Stimulated activated naive CD8-positive, alpha-beta T cell treated with anti-CD3 and anti-CD28 coated beads, Interleukin-15, Interleukin-2, amounts not matched to agents 100 ng/mL and 50 ng/mL, for 24 hours (primary cell): ENCODE results near the gene POLR2A.
A peak's percentile ranks its signal among the peaks of the same experiment; 100 is the strongest.

Source experiments
- H3K27ac Mint-ChIP-seq: one replicate; pipeline ENCODE4 v1.8.0; 2021; ENCODE audit warnings: mild to moderate bottlenecking, mixed read lengths
- H3K27me3 Mint-ChIP-seq: one replicate; pipeline ENCODE4 v1.8.0; 2021; ENCODE audit warnings: mixed read lengths
- H3K36me3 Mint-ChIP-seq: one replicate; pipeline ENCODE4 v1.8.0; 2021; ENCODE audit warnings: low read depth, mixed read lengths
- H3K4me1 Mint-ChIP-seq: one replicate; pipeline ENCODE4 v1.8.0; 2021; ENCODE audit warnings: low read depth, mixed read lengths
- H3K4me3 Mint-ChIP-seq: one replicate; pipeline ENCODE4 v1.8.0; 2021; ENCODE audit warnings: mild to moderate bottlenecking, mixed read lengths
- H3K9me3 Mint-ChIP-seq: one replicate; pipeline ENCODE4 v1.8.0; 2021; ENCODE audit warnings: mixed read lengths

The POLR2A gene

DNA sequence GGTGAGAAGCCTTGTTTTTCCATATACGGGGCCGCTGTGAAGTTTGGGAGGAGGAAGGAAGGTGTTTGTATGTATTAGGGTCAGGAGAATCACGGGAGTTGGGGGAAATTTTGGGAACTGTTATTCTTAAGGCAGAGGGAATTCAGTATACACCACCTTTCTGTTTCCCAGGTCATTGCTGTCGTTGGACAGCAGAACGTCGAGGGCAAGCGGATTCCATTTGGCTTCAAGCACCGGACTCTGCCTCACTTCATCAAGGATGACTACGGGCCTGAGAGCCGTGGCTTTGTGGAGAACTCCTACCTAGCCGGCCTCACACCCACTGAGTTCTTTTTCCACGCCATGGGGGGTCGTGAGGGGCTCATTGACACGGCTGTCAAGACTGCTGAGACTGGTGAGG lies 17.6 kb downstream of the POLR2A start:
- H3K4me3 Mint-ChIP-seq: no peak overlapping the region
- H3K4me1 Mint-ChIP-seq: no peaks in the 10 kb centered on the region
- H3K27ac Mint-ChIP-seq: no peak overlapping the region
- H3K27me3 Mint-ChIP-seq: no peaks in the 10 kb centered on the region
- H3K36me3 Mint-ChIP-seq: peaks cover 77% of the 10 kb centered on the region
- H3K9me3 Mint-ChIP-seq: no peaks in the 10 kb centered on the region

DNA sequence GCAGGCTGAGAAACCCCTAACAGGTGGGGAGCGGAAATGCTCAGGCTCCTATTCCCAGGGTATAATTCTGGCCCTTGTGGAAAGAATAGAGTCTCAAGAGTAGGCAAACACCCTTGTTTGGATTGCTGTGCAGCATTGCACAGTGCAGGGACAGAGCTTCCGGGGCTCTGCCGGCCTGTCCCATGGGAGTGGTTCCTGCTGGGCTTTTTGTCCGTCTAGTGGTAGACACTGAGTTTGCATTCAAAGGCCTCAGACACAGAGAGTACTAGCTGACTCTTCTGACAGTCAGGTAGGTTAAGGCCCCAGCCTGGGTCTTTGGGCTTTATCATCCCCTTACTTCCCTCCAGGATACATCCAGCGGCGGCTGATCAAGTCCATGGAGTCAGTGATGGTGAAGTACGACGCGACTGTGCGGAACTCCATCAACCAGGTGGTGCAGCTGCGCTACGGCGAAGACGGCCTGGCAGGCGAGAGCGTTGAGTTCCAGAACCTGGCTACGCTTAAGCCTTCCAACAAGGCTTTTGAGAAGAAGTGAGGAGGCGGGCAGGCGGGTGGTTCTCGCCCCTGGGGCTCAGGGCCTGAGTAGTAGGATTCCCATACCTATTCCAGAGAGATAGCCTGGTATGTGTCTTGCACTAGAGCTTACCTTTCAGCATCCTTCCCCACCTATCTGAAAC lies 18.1 kb downstream of the POLR2A start:
- no peak overlapping the region for H3K27ac Mint-ChIP-seq
- no peaks in the 10 kb centered on the region for H3K9me3 Mint-ChIP-seq
- H3K36me3 Mint-ChIP-seq: peaks cover 75% of the 10 kb centered on the region

DNA sequence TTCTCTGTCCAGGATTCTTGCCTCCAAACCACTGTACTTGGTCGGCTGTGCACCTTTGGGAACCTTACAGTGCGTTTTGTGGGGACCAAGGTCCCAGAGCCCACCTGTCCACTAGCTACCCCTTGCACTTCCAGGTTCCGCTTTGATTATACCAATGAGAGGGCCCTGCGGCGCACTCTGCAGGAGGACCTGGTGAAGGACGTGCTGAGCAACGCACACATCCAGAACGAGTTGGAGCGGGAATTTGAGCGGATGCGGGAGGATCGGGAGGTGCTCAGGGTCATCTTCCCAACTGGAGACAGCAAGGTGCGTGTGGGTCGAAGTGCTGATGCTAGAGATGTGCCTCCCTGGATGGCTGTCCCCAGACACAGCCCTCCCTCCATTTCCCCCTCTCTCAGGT lies 18.8 kb downstream of the POLR2A start:
- Mint-ChIP-seq H3K4me1 (no peaks in the 10 kb centered on the region), H3K4me3 (no peak overlapping the region), H3K27ac (no peak overlapping the region), H3K27me3 (no peaks in the 10 kb centered on the region), H3K9me3 (no peaks in the 10 kb centered on the region), H3K36me3 (peaks cover 80% of the 10 kb centered on the region)

More for the DNA sequence above, 18.1 kb downstream of the POLR2A start:
- Mint-ChIP-seq H3K27me3 (no peaks in the 10 kb centered on the region), H3K4me1 (no peaks in the 10 kb centered on the region), H3K4me3 (no peak overlapping the region)

DNA sequence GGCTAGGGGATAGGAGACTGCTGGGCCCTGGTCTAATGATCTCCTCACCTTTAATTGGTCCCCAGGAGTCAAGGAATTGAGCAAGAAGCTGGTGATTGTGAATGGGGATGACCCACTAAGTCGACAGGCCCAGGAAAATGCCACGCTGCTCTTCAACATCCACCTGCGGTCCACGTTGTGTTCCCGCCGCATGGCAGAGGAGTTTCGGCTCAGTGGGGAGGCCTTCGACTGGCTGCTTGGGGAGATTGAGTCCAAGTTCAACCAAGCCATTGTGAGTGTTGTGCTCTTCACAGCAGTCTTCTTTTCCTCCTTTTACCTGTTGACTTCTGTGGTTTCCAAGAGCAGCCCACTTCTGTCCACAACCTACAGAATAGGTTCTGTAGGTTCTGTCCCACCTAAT lies 19.4 kb downstream of the POLR2A start:
- Mint-ChIP-seq H3K9me3 (no peaks in the 10 kb centered on the region), H3K36me3 (peaks cover 81% of the 10 kb centered on the region), H3K4me3 (no peak overlapping the region), H3K27ac (peak overlapping the region; percentile 63), H3K27me3 (no peaks in the 10 kb centered on the region), H3K4me1 (no peaks in the 10 kb centered on the region)

DNA sequence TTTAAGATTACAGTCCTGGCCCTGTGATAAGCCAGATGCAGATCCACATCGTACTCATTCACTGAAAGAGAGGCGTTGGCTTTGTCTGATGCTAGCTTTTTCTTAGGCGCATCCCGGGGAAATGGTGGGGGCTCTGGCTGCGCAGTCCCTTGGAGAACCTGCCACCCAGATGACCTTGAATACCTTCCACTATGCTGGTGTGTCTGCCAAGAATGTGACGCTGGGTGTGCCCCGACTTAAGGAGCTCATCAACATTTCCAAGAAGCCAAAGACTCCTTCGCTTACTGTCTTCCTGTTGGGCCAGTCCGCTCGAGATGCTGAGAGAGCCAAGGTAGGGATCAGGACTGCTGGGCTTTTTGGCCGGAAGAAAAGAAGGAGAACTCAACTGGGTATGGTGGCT lies 24.0 kb downstream of the POLR2A start:
- H3K36me3 Mint-ChIP-seq: peaks cover 78% of the 10 kb centered on the region
- H3K27ac Mint-ChIP-seq: no peak overlapping the region
- no peak overlapping the region for H3K4me3 Mint-ChIP-seq
- no peaks in the 10 kb centered on the region for H3K9me3 Mint-ChIP-seq
- no peaks in the 10 kb centered on the region for H3K4me1 Mint-ChIP-seq
- no peaks in the 10 kb centered on the region for H3K27me3 Mint-ChIP-seq

DNA sequence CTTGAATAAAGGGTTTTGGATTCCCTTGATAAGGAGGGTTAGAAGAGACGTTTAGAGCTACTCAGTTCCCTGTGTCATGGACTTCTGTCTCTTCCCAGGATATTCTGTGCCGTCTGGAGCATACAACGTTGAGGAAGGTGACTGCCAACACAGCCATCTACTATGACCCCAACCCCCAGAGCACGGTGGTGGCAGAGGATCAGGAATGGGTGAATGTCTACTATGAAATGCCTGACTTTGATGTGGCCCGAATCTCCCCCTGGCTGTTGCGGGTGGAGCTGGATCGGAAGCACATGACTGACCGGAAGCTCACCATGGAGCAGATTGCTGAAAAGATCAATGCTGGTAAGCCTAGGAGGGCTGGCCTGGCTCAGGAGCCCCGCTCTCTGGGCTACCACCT lies 24.7 kb downstream of the POLR2A start:
- Mint-ChIP-seq H3K27me3 (no peaks in the 10 kb centered on the region), H3K9me3 (no peaks in the 10 kb centered on the region), H3K36me3 (peaks cover 71% of the 10 kb centered on the region), H3K4me3 (no peak overlapping the region), H3K27ac (no peak overlapping the region), H3K4me1 (no peaks in the 10 kb centered on the region)

DNA sequence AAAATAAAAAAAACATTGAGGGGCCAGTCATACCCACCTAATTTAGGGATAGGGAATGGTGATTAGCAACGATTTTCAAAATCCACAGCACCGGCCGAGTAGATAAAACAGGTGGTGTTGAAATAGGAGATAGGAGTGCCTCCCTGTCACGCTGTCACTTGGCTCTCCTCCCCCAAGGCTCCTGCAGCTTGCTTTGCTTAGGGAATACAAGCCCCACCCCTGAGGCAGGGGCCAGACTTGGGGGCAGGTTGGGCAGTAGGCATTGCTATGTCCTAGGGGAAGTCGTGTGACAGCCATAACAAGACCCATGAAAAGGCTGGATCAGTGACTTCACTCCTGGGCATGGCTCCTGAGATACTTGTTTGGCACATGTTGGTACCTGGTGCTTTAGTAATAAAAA lies 25.8 kb downstream of the POLR2A start:
- Mint-ChIP-seq H3K27ac (no peak overlapping the region), H3K36me3 (peaks cover 66% of the 10 kb centered on the region), H3K27me3 (no peaks in the 10 kb centered on the region), H3K9me3 (no peaks in the 10 kb centered on the region), H3K4me3 (no peak overlapping the region), H3K4me1 (no peaks in the 10 kb centered on the region)

DNA sequence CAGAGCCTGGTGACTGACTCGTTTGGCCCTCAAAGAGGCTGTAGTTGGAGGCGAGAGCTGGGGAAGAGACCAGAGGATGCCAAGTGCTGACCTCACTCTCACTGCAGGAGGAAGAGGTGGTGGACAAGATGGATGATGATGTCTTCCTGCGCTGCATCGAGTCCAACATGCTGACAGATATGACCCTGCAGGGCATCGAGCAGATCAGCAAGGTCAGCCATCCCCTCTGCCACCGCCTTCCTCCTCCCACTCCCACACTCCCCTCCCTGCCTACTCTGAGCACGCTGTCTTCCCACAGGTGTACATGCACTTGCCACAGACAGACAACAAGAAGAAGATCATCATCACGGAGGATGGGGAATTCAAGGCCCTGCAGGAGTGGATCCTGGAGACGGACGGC lies 26.9 kb downstream of the POLR2A start:
- Mint-ChIP-seq H3K4me1 (no peaks in the 10 kb centered on the region), H3K27ac (no peak overlapping the region), H3K9me3 (no peaks in the 10 kb centered on the region), H3K36me3 (peaks cover 63% of the 10 kb centered on the region), H3K27me3 (no peaks in the 10 kb centered on the region), H3K4me3 (no peak overlapping the region)

DNA sequence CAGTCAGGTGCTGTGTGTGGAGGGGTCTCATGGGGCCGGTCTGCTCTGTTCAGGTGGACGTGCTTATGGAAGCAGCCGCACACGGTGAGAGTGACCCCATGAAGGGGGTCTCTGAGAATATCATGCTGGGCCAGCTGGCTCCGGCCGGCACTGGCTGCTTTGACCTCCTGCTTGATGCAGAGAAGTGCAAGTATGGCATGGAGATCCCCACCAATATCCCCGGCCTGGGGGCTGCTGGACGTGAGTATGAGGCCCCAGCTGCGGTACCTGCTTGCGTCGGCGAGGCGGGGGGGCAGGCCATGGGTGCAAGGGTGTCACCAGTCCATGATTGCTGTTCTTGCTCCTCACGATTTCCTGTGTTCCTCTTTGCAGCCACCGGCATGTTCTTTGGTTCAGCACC lies 27.9 kb downstream of the POLR2A start:
- Mint-ChIP-seq H3K4me1 (no peaks in the 10 kb centered on the region), H3K27me3 (no peaks in the 10 kb centered on the region), H3K36me3 (peaks cover 55% of the 10 kb centered on the region), H3K4me3 (no peak overlapping the region), H3K9me3 (no peaks in the 10 kb centered on the region), H3K27ac (no peak overlapping the region)

DNA sequence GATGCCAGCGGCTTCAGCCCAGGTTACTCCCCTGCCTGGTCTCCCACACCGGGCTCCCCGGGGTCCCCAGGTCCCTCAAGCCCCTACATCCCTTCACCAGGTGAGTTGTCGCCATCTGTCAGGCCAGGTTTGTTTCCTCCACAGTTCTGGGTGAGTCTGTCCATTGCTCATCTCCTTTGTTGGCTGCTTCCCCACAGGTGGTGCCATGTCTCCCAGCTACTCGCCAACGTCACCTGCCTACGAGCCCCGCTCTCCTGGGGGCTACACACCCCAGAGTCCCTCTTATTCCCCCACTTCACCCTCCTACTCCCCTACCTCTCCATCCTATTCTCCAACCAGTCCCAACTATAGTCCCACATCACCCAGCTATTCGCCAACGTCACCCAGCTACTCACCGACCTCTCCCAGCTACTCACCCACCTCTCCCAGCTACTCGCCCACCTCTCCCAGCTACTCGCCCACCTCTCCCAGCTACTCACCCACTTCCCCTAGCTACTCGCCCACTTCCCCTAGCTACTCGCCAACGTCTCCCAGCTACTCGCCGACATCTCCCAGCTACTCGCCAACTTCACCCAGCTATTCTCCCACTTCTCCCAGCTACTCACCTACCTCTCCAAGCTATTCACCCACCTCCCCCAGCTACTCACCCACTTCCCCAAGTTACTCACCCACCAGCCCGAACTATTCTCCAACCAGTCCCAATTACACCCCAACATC lies 28.8 kb downstream of the POLR2A start:
- Mint-ChIP-seq H3K27me3 (no peaks in the 10 kb centered on the region), H3K9me3 (no peaks in the 10 kb centered on the region), H3K27ac (peak overlapping the region; percentile 16), H3K36me3 (peaks cover 47% of the 10 kb centered on the region), H3K4me1 (no peaks in the 10 kb centered on the region), H3K4me3 (no peak overlapping the region)

DNA sequence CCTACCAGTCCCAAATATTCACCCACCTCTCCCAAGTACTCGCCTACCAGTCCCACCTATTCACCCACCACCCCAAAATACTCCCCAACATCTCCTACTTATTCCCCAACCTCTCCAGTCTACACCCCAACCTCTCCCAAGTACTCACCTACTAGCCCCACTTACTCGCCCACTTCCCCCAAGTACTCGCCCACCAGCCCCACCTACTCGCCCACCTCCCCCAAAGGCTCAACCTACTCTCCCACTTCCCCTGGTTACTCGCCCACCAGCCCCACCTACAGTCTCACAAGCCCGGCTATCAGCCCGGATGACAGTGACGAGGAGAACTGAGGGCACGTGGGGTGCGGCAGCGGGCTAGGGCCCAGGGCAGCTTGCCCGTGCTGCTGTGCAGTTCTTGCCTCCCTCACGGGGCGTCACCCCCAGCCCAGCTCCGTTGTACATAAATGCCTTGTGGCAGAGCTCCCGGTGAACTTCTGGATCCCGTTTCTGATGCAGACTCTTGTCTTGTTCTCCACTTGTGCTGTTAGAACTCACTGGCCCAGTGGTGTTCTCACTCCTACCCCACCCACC lies 29.8 kb downstream of the POLR2A start:
- Mint-ChIP-seq H3K36me3 (peaks cover 38% of the 10 kb centered on the region), H3K9me3 (no peaks in the 10 kb centered on the region), H3K4me3 (no peak overlapping the region), H3K27ac (no peak overlapping the region), H3K27me3 (no peaks in the 10 kb centered on the region), H3K4me1 (no peaks in the 10 kb centered on the region)

DNA sequence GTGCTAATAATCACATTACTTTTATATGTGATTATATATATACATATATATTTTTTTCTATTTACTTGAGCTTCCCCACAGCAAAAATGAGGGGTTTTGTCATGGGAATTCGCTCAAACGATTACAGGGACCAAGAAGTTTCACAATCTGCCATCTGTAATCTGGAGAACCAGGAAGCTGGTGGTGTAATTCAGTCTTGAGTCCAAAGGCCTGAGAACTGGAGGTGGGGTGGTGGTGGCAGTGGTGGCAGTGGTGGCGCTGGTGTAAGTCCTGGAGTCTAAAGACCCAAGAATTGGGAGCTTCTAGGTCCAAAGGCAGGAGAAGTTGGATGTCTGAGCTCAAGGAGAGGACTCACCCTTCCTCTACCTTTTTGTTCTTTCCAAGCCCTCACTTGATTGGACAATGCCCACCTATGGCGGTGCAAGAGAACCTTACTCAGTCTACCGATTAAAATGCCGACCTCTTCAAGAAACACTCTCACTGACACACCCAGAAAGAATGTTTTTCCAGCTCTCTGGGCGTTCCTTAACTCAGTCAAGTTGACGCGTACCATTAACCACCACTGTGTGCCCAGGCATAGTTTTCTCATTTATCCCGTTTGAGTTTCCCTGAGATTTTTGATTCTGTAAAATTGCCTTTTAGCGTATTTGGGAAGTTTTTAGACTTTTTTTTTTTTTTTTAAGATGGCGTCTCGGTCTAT lies 31.9 kb downstream of the POLR2A start:
- no peak overlapping the region for H3K27ac Mint-ChIP-seq
- H3K4me3 Mint-ChIP-seq: no peak overlapping the region
- H3K4me1 Mint-ChIP-seq: no peaks in the 10 kb centered on the region
- no peaks in the 10 kb centered on the region for H3K27me3 Mint-ChIP-seq
- peaks cover 18% of the 10 kb centered on the region for H3K36me3 Mint-ChIP-seq
- H3K9me3 Mint-ChIP-seq: no peaks in the 10 kb centered on the region

DNA sequence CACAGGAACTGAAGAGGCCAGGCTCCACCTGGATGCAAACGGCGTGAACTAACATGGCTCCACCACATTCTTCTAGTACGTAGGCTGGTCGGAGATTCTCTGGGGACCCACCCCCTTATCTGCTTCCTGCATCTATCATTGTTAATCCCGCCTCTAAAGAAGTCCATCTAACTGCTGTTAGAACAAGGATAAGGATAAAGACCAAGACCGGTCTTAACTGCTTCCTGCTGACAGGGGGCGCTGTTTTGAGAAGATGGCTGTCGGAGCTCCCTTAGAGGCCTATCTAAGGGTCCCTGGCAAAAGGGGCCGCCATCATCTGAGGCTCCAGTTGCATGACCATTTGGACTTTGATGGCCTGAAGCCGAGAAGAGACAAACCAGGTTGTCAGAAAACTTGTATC lies 38.9 kb downstream of the POLR2A start:
- peaks cover 4% of the 10 kb centered on the region for H3K9me3 Mint-ChIP-seq
- H3K27me3 Mint-ChIP-seq: no peaks in the 10 kb centered on the region
- H3K36me3 Mint-ChIP-seq: no peaks in the 10 kb centered on the region
- H3K27ac Mint-ChIP-seq: no peak overlapping the region
- H3K4me3 Mint-ChIP-seq: no peak overlapping the region
- H3K4me1 Mint-ChIP-seq: peaks cover 3% of the 10 kb centered on the region

DNA sequence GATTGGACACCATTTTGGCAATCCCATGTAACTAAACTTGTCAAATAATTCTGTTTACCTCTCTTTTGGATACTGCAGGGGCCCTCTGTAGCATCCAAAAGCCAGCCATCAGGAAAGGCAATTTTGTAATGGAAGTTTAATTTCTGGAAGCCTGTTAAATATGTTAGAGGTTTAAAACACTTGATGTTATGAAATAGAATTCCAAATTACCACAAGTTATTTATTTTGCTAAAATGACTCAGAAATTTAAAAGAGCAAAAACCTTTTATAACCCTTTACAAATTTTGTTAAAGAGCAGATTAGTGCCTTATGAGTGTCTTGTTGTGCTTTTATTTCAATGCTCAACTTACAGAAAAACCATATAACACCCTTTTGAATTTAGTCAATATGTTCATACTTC lies 44.7 kb downstream of the POLR2A start:
- no peak overlapping the region for H3K4me3 Mint-ChIP-seq
- H3K4me1 Mint-ChIP-seq: no peaks in the 10 kb centered on the region
- H3K9me3 Mint-ChIP-seq: peaks cover 8% of the 10 kb centered on the region
- H3K27me3 Mint-ChIP-seq: no peaks in the 10 kb centered on the region
- H3K27ac Mint-ChIP-seq: no peak overlapping the region
- peaks cover 3% of the 10 kb centered on the region for H3K36me3 Mint-ChIP-seq
